Mesenchymal stem cell (in vitro differentiated cells and primary cell): Measurements from ENCODE around the gene RIMS4.

ENCODE experiments used
- DNase-seq: peaks from one replicate; pipeline ENCODE4 v3.0.0-alpha.2; 2013
- H2AFZ ChIP-seq: one replicate; pipeline ENCODE4 v1.6.1; 2013; ENCODE audit warnings: low read depth, mild to moderate bottlenecking, control low read depth, inconsistent platforms, low read length, moderate library complexity
- H2AK5ac ChIP-seq: 2 replicates; pipeline ENCODE4 v1.6.1; 2013; ENCODE audit warnings: low read length, moderate library complexity, mild to moderate bottlenecking, inconsistent platforms; ENCODE audit not compliant: severe bottlenecking
- H2BK120ac ChIP-seq: one replicate; pipeline ENCODE4 v1.6.1; 2013; ENCODE audit warnings: low read depth, mild to moderate bottlenecking, inconsistent platforms, low read length, moderate library complexity
- H2BK12ac ChIP-seq, 2 experiments: one replicate each; pipeline ENCODE4 v1.6.1; 2013; ENCODE audit warnings: inconsistent platforms in 2 of 2, low read length in 2 of 2, mild to moderate bottlenecking in 2 of 2, moderate library complexity in 2 of 2, control low read depth in 1 of 2
- H2BK15ac ChIP-seq: one replicate; pipeline ENCODE4 v1.6.1; 2013; ENCODE audit warnings: mild to moderate bottlenecking, low read depth, inconsistent platforms; ENCODE audit not compliant: poor library complexity, severe bottlenecking
- H2BK5ac ChIP-seq: 2 replicates; pipeline ENCODE4 v1.6.1; 2013; ENCODE audit warnings: low read depth, mild to moderate bottlenecking, low read length, control low read depth, inconsistent platforms; ENCODE audit not compliant: poor library complexity, severe bottlenecking
- H3K14ac ChIP-seq, 2 experiments: one replicate each; pipeline ENCODE4 v1.6.1; 2013; ENCODE audit warnings: inconsistent platforms in 2 of 2, low read length in 2 of 2, control low read depth in 1 of 2, mild to moderate bottlenecking in 1 of 2, moderate library complexity in 1 of 2
- H3K18ac ChIP-seq, 2 experiments: one replicate each; pipeline ENCODE4 v1.6.1; 2013; ENCODE audit warnings: inconsistent platforms in 2 of 2, low read length in 2 of 2, control low read depth in 1 of 2, low read depth in 1 of 2, mild to moderate bottlenecking in 1 of 2
- H3K23ac ChIP-seq, 2 experiments: one replicate each; pipeline ENCODE4 v1.6.1; 2013; ENCODE audit warnings: inconsistent platforms in 2 of 2, low read length in 2 of 2, mild to moderate bottlenecking in 2 of 2, moderate library complexity in 2 of 2, control low read depth in 1 of 2
- H3K27ac ChIP-seq: 2 replicates; pipeline ENCODE4 v1.5.1; 2013; ENCODE audit warnings: mild to moderate bottlenecking, moderate library complexity, low read length, control low read depth, inconsistent platforms; ENCODE audit not compliant: poor library complexity, severe bottlenecking
- H3K27me3 ChIP-seq, 2 experiments: 2 replicates each; pipeline versions ENCODE4 v1.6.1 to v1.7.0; 2013; ENCODE audit warnings: low read length in 2 of 2, mild to moderate bottlenecking in 2 of 2, moderate library complexity in 2 of 2, control low read depth in 1 of 2, inconsistent platforms in 1 of 2; ENCODE audit not compliant: control insufficient read depth in 1 of 2, insufficient read depth in 1 of 2
- H3K36me3 ChIP-seq, 2 experiments: 2 replicates each; pipeline versions ENCODE4 v1.6.1 to v1.7.0; 2013; ENCODE audit warnings: low read length in 2 of 2, control low read depth in 1 of 2, inconsistent platforms in 1 of 2, low read depth in 1 of 2, mild to moderate bottlenecking in 1 of 2; ENCODE audit not compliant: insufficient read depth in 2 of 2, control insufficient read depth in 1 of 2
- H3K4ac ChIP-seq, 2 experiments: one replicate each; pipeline ENCODE4 v1.6.1; 2013; ENCODE audit warnings: inconsistent platforms in 2 of 2, low read length in 2 of 2, mild to moderate bottlenecking in 2 of 2, moderate library complexity in 2 of 2, control low read depth in 1 of 2, low read depth in 1 of 2
- H3K4me1 ChIP-seq: 2 replicates; pipeline ENCODE4 v1.6.1; 2013; ENCODE audit warnings: low read depth, low read length, control low read depth; ENCODE audit not compliant: control insufficient read depth, insufficient read depth
- H3K4me2 ChIP-seq: 2 replicates; pipeline ENCODE4 v1.6.1; 2013; ENCODE audit warnings: low read length, mild to moderate bottlenecking, inconsistent platforms; ENCODE audit not compliant: poor library complexity, severe bottlenecking
- H3K4me3 ChIP-seq, 2 experiments: 2 replicates each; pipeline versions ENCODE4 v1.5.1 to v1.7.0; 2013; ENCODE audit warnings: low read length in 2 of 2, mild to moderate bottlenecking in 2 of 2, control low read depth in 1 of 2, low read depth in 1 of 2; ENCODE audit not compliant: insufficient read depth in 1 of 2
- H3K79me1 ChIP-seq: replicated peaks from 2 replicates; pipeline ENCODE4 v1.6.1; 2013; ENCODE audit warnings: mild to moderate bottlenecking, control low read depth, low read length, inconsistent platforms; ENCODE audit not compliant: poor library complexity, severe bottlenecking
- H3K9ac ChIP-seq: 2 replicates; pipeline ENCODE4 v1.7.0; 2013; ENCODE audit warnings: mild to moderate bottlenecking, low read length, moderate library complexity
- H3K9me3 ChIP-seq: 2 replicates; pipeline ENCODE4 v1.7.0; 2013; ENCODE audit warnings: mild to moderate bottlenecking, low read length; ENCODE audit not compliant: control insufficient read depth
- H4K8ac ChIP-seq: one replicate; pipeline ENCODE4 v1.6.1; 2013; ENCODE audit warnings: inconsistent platforms, mild to moderate bottlenecking, low read length, moderate library complexity
- H4K91ac ChIP-seq: one replicate; pipeline ENCODE4 v1.6.1; 2013; ENCODE audit warnings: mild to moderate bottlenecking, low read length, inconsistent platforms
- WGBS: methylation state at CpG from one replicate; pipeline ENCODE4 v1.1.7; 2013; ENCODE audit warnings: mixed read lengths; 5-methylcytosine and 5-hydroxymethylcytosine counted together

RIMS4 gene

DNA sequence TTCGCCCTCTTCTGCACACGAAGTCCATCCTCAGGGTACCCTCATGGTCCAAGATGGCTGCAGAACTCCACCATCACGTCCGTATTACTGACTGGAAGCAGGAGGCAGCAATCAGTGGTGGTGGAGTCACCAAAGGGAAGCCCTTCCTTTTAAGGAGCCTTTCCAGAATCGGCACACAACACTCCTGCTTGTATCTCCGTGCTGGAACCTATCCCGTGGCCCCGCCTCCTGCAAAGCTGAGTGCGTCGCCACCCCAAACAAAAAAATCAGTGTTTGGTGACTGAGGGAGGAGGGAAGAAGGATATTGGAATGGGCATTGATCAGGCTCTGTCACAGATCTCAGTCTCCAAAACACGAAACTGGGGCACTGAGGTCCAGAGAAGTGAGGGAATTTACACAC is 101.0 kb downstream of the RIMS4 start:
- H3K27ac ChIP-seq: no peak overlapping the region
- H2BK5ac ChIP-seq: no peak overlapping the region
- H3K36me3 ChIP-seq: no peaks in the 10 kb centered on the region
- peak overlapping the region in 1 of 2 experiments; percentile 27 for H3K4ac ChIP-seq
- no peaks in the 10 kb centered on the region for H3K79me1 ChIP-seq
- H2AK5ac ChIP-seq: no peak overlapping the region
- no peaks in the 10 kb centered on the region for H3K27me3 ChIP-seq
- no peaks in the 10 kb centered on the region for H3K9me3 ChIP-seq
- H4K8ac ChIP-seq: no peak overlapping the region
- no peak overlapping the region for H2BK120ac ChIP-seq
- H2BK15ac ChIP-seq: no peak overlapping the region
- no peak overlapping the region for H4K91ac ChIP-seq
- H3K4me1 ChIP-seq: peaks cover 16% of the 10 kb centered on the region
- H3K14ac ChIP-seq: no peak overlapping the region
- H3K4me2 ChIP-seq: no peak overlapping the region
- H2BK12ac ChIP-seq: no peak overlapping the region
- no peak overlapping the region for H3K4me3 ChIP-seq
- 79% methylated on average over 11 of the region's 11 CpGs for WGBS
- no peak overlapping the region for H3K9ac ChIP-seq
- H2AFZ ChIP-seq: no peak overlapping the region
- no peak overlapping the region for H3K23ac ChIP-seq
- DNase-seq: no peak
- H3K18ac ChIP-seq: no peak overlapping the region

DNA sequence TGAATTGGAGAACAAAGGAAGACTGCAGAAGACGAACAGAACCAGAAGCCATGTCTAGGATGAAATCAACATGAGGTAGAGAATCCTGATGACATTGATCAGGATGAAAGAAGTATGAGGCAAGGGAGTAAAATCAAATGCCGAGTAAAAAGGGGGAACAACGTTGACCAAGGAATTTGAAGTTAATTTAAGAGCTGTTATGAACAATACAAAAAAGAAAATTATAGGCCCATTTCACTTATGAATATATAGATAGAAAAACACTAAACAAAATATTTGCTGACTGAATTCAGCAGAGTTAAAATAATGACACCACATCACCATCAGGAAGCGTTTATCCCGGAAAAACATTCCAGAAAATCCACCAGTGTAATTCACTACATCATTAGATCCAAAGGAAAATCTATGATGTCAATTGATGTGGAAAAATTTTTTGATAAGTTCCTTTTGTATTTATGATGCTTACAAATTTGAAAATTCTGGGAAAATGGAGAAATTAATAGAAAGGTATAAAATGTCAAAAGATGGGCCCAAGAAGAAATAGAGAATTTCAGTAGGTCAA is 103.2 kb downstream of the RIMS4 start:
- Histone ChIP-seq H2BK15ac (no peak overlapping the region), H3K14ac (no peak overlapping the region), H3K36me3 (no peaks in the 10 kb centered on the region), H3K4me1 (peaks cover 35% of the 10 kb centered on the region), H3K27me3 (no peaks in the 10 kb centered on the region), H3K4ac (no peak overlapping the region), H2BK5ac (no peak overlapping the region), H2AFZ (no peak overlapping the region), H2AK5ac (no peak overlapping the region), H2BK120ac (no peak overlapping the region), H3K18ac (no peak overlapping the region), H3K27ac (no peak overlapping the region), H3K79me1 (no peaks in the 10 kb centered on the region), H3K4me3 (no peak overlapping the region), H2BK12ac (no peak overlapping the region), H3K23ac (no peak overlapping the region), H3K9me3 (no peaks in the 10 kb centered on the region), H3K4me2 (no peak overlapping the region), H4K8ac (no peak overlapping the region), H3K9ac (peak overlapping the region; percentile 86), H4K91ac (no peak overlapping the region)
- WGBS: 74% methylated on average over 1 of the region's 5 CpGs
- DNase-seq: no peak

DNA sequence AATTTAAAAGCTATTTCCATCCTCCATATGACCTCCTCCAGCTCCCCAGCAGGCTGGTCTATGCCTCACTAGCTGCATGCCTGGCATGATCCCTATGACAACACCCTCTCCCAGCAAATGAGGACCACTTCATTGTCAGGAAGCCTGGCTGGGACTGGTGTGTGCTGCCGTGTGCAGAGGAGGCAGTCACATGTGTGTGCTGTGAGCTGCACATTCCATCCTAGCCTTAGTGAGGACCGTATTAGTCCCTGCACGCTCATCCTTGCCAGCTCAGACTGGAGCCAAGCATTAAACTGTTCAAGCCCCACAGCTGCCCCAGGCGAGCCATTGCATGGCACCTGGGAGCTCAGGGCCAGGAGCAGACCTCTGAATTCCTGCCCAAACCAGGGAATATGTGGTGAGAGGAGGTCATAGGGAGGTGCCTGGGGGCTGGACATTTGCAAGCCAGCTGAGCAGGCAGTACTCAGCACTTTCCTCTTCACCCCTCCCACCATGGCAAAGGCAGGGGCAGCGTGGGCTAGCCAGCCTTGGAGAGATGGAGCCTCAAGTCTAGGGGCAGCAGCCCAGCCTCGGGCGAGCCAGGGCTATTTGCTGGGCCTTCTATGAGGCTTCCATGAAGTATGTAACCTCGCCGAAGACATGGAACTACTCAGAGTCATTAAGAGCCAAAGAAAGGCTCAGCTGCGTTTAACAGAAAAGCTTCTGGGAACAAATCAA is 103.9 kb downstream of the RIMS4 start:
- H3K36me3 ChIP-seq: no peaks in the 10 kb centered on the region
- H2AK5ac ChIP-seq: peak overlapping the region; percentile 8
- no peaks in the 10 kb centered on the region for H3K9me3 ChIP-seq
- WGBS: 70% methylated on average over 9 of the region's 10 CpGs
- H4K91ac ChIP-seq: peak overlapping the region; percentile 15
- peaks cover 40% of the 10 kb centered on the region for H3K4me1 ChIP-seq
- no peaks in the 10 kb centered on the region for H3K27me3 ChIP-seq
- H4K8ac ChIP-seq: peak overlapping the region; percentile 1
- no peak overlapping the region for H2BK120ac ChIP-seq
- no peak overlapping the region for H3K4me3 ChIP-seq
- peak overlapping the region; percentile 24 to 79 for H3K18ac ChIP-seq
- no peak for DNase-seq
- no peak overlapping the region for H2BK5ac ChIP-seq
- no peaks in the 10 kb centered on the region for H3K79me1 ChIP-seq
- no peak overlapping the region for H2AFZ ChIP-seq
- no peak overlapping the region for H3K27ac ChIP-seq
- peak overlapping the region in 1 of 2 experiments; percentile 59 for H3K4ac ChIP-seq
- H3K4me2 ChIP-seq: no peak overlapping the region
- peak overlapping the region; percentile 1 to 65 for H2BK12ac ChIP-seq
- peak overlapping the region in 1 of 2 experiments; percentile 50 for H3K14ac ChIP-seq
- H3K9ac ChIP-seq: peak overlapping the region; percentile 86
- H2BK15ac ChIP-seq: no peak overlapping the region
- H3K23ac ChIP-seq: peak overlapping the region in 1 of 2 experiments; percentile 15

- H4K91ac ChIP-seq: no peak overlapping the region
- H3K4ac ChIP-seq: no peak overlapping the region
- no peak overlapping the region for H3K27ac ChIP-seq
- H3K27me3 ChIP-seq: no peaks in the 10 kb centered on the region
- 76% methylated on average over 3 of the region's 4 CpGs for WGBS
- no peak overlapping the region for H2BK15ac ChIP-seq
- H2BK12ac ChIP-seq: peak overlapping the region in 1 of 2 experiments; percentile 78
- H3K4me1 ChIP-seq: peaks cover 48% of the 10 kb centered on the region
- DNase-seq: no peak
- H2AFZ ChIP-seq: no peak overlapping the region
- no peak overlapping the region for H3K14ac ChIP-seq
- peak overlapping the region in 1 of 2 experiments; percentile 1 for H3K18ac ChIP-seq
- H3K36me3 ChIP-seq: no peaks in the 10 kb centered on the region
- no peak overlapping the region for H2BK5ac ChIP-seq
- no peak overlapping the region for H3K23ac ChIP-seq
- no peak overlapping the region for H3K4me2 ChIP-seq
- H3K79me1 ChIP-seq: no peaks in the 10 kb centered on the region
- H3K9ac ChIP-seq: peak overlapping the region; percentile 73
- H3K9me3 ChIP-seq: no peaks in the 10 kb centered on the region
- no peak overlapping the region for H2BK120ac ChIP-seq
- H4K8ac ChIP-seq: no peak overlapping the region
- no peak overlapping the region for H3K4me3 ChIP-seq
- H2AK5ac ChIP-seq: peak overlapping the region; percentile 80
Measured at GRCh38 chr20:44705364-44706094, 104.8 kb downstream of the RIMS4 start.
